HEK293 (cell line): ENCODE measurements around the gene WDR70.

Experiments used
- CTCF ChIA-PET: fragments of 350-600 bp; formaldehyde crosslinking; extraction: SDS; loops from one replicate; lab custom pipeline; 2021; ENCODE audit warnings: antibody characterized with exemption; lab: Yijun Ruan, JAX
- POLR2A ChIA-PET: fragments of 300-600 bp; formaldehyde crosslinking; extraction: SDS; loops from one replicate; lab custom pipeline; 2020; ENCODE audit warnings: antibody characterized with exemption, inconsistent platforms; lab: Yijun Ruan, JAX
- H3K27ac ChIP-seq: fragments of 200-500 bp; sonication (Bioruptor generic); 2 replicates; pipeline ENCODE4 v1.5.1; 2014; ENCODE audit warnings: low read depth, low read length, control low read depth, inconsistent platforms; ENCODE audit errors: extremely low read depth
- H3K36me3 ChIP-seq, 2 experiments: fragments of 200-500 bp in 1 of 2; sonication (Bioruptor generic) in 1 of 2; 1 replicate in 1 of 2; 2 replicates in 1 of 2; pipeline ENCODE4 v1.5.1; 2014 to 2017; ENCODE audit warnings: inconsistent platforms in 2 of 2, low read length in 2 of 2; ENCODE audit not compliant: control insufficient read depth in 2 of 2, insufficient read depth in 1 of 2
- H3K4me1 ChIP-seq: fragments of 200-500 bp; sonication (Bioruptor generic); 2 replicates; pipeline ENCODE4 v1.5.1; 2014; ENCODE audit warnings: mild to moderate bottlenecking, low read length, inconsistent platforms; ENCODE audit not compliant: control insufficient read depth, insufficient read depth
- H3K4me3 ChIP-seq: 2 replicates; pipeline ENCODE4 v1.5.1; 2011; ENCODE audit warnings: low read depth, mild to moderate bottlenecking, control low read depth, low read length, moderate library complexity
- H3K9me3 ChIP-seq: fragments of 200-500 bp; sonication (Bioruptor generic); 2 replicates; pipeline ENCODE4 v1.5.1; 2014; ENCODE audit warnings: low read depth, low read length, inconsistent platforms; ENCODE audit not compliant: control insufficient read depth, insufficient read depth
- ELK4 ChIP-seq: IDR thresholded peaks from 2 replicates; pipeline ENCODE4 v1.6.1; 2011; ENCODE audit warnings: mild to moderate bottlenecking, low read depth, low read length, borderline replicate concordance
- FEZF1 ChIP-seq: fragments of 450-650 bp; formaldehyde crosslinking; IDR thresholded peaks from 2 replicates; pipeline ENCODE4 v1.5.1; 2016; ENCODE audit warnings: missing biosample characterization, missing genetic modification characterization
- HOXA7 ChIP-seq: sonication (generic); formaldehyde crosslinking; IDR thresholded peaks from 2 replicates; pipeline ENCODE4 v1.8.1; 2022; ENCODE audit warnings: missing genetic modification reagents, borderline replicate concordance
- KLF7 ChIP-seq: fragments of 450-650 bp; formaldehyde crosslinking; IDR thresholded peaks from 2 replicates; pipeline ENCODE4 v1.5.1; 2016; ENCODE audit warnings: missing biosample characterization, missing genetic modification characterization, borderline replicate concordance
- KLF8 ChIP-seq: fragments of 450-650 bp; formaldehyde crosslinking; IDR thresholded peaks from 2 replicates; pipeline ENCODE4 v1.5.1; 2016; ENCODE audit warnings: missing biosample characterization, missing genetic modification characterization
- PRDM4 ChIP-seq: fragments of 450-650 bp; formaldehyde crosslinking; IDR thresholded peaks from 2 replicates; pipeline ENCODE4 v1.5.1; 2017; ENCODE audit warnings: missing biosample characterization, missing genetic modification characterization
- SCRT2 ChIP-seq: fragments of 450-650 bp; formaldehyde crosslinking; IDR thresholded peaks from 2 replicates; pipeline ENCODE4 v1.5.1; 2016; ENCODE audit warnings: missing biosample characterization, missing genetic modification characterization
- SETDB1 ChIP-seq: IDR thresholded peaks from one replicate; pipeline ENCODE4 v1.6.1; 2017; ENCODE audit warnings: mild to moderate bottlenecking, low read length, moderate library complexity, mixed read lengths; ENCODE audit not compliant: insufficient read length
- YY1 ChIP-seq: fragments of 450-650 bp; formaldehyde crosslinking; IDR thresholded peaks from 2 replicates; pipeline ENCODE4 v1.5.1; 2018; ENCODE audit warnings: missing biosample characterization, missing genetic modification characterization
- ZBTB48 ChIP-seq: fragments of 450-650 bp; formaldehyde crosslinking; IDR thresholded peaks from 2 replicates; pipeline ENCODE4 v1.5.1; 2016; ENCODE audit warnings: missing biosample characterization, missing genetic modification characterization
- ZEB2 ChIP-seq: fragments of 450-650 bp; formaldehyde crosslinking; IDR thresholded peaks from 2 replicates; pipeline ENCODE4 v1.5.1; 2016; ENCODE audit warnings: missing biosample characterization, missing genetic modification characterization
- ZNF18 ChIP-seq: fragments of 450-650 bp; formaldehyde crosslinking; IDR thresholded peaks from 2 replicates; pipeline ENCODE4 v1.5.1; 2016; ENCODE audit warnings: missing biosample characterization, missing genetic modification characterization
- ZNF2 ChIP-seq: fragments of 450-650 bp; formaldehyde crosslinking; IDR thresholded peaks from 2 replicates; pipeline ENCODE4 v1.5.1; 2016; ENCODE audit warnings: missing biosample characterization, missing genetic modification characterization
- ZNF211 ChIP-seq: fragments of 450-650 bp; formaldehyde crosslinking; IDR thresholded peaks from 2 replicates; pipeline ENCODE4 v1.5.1; 2016; ENCODE audit warnings: low read depth, missing biosample characterization, missing genetic modification characterization
- ZNF433 ChIP-seq: fragments of 450-650 bp; formaldehyde crosslinking; IDR thresholded peaks from 2 replicates; pipeline ENCODE4 v1.5.1; 2016; ENCODE audit warnings: missing biosample characterization, missing genetic modification characterization, low read depth
- ZNF571 ChIP-seq: fragments of 450-650 bp; formaldehyde crosslinking; IDR thresholded peaks from 2 replicates; pipeline ENCODE4 v1.5.0; 2017; ENCODE audit warnings: missing biosample characterization, missing genetic modification characterization
- ZNF654 ChIP-seq: fragments of 450-650 bp; formaldehyde crosslinking; IDR thresholded peaks from 2 replicates; pipeline ENCODE4 v1.5.1; 2016; ENCODE audit warnings: low read depth, missing biosample characterization, missing genetic modification characterization
- ZNF677 ChIP-seq: fragments of 450-650 bp; IDR thresholded peaks from 2 replicates; pipeline ENCODE4 v1.5.0; 2018; ENCODE audit warnings: missing biosample characterization, mild to moderate bottlenecking, missing genetic modification characterization, moderate library complexity
- ZNF707 ChIP-seq: fragments of 450-650 bp; formaldehyde crosslinking; IDR thresholded peaks from 2 replicates; pipeline ENCODE4 v1.5.1; 2016; ENCODE audit warnings: missing biosample characterization, missing genetic modification characterization

Gene WDR70

GRCh38 chr5:37751227-37751626 is 372.1 kb downstream of the WDR70 start (continued):
- TF ChIP-seq HOXA7 (CRISPR knock-in tag): no peak
- no peak for TF ChIP-seq ZNF654 (tag by site-specific recombination)
- no peak for TF ChIP-seq ZNF2
- TF ChIP-seq, all 188 proteins: peak for 0

GRCh38 chr5:37754976-37755375 is 375.9 kb downstream of the WDR70 start:
- Histone ChIP-seq H3K27ac (no peak overlapping the region), H3K4me3 (no peak overlapping the region), H3K36me3 (no peaks in the 10 kb centered on the region; a peak in 1 of 3 replicates), H3K9me3 (no peaks in the 10 kb centered on the region), H3K4me1 (no peaks in the 10 kb centered on the region)
- ChIA-PET CTCF (interaction anchor here (0.5 kb wide), 1 partner anchor 113 kb away, joined by 3 read pairs; no protein-coding TSS in a partner anchor), POLR2A (no interaction called here)
- TF ChIP-seq ZNF571 (tag by site-specific recombination) (no peak), PRDM4 (tag by site-specific recombination) (no peak)

GRCh38 chr5:37755581-37755980 is 376.5 kb downstream of the WDR70 start:
- CTCF ChIA-PET: interaction anchor here (0.9 to 1.1 kb wide), 2 partner anchors 18 to 32 kb away, joined by 3 to 4 read pairs; no protein-coding TSS in a partner anchor
- TF ChIP-seq ZNF18 (tag by site-specific recombination) (no peak), ZEB2 (no peak), ZNF211 (tag by site-specific recombination) (no peak), SCRT2 (tag by site-specific recombination) (no peak), ZNF433 (tag by site-specific recombination) (no peak), SETDB1 (no peak), YY1 (tag by site-specific recombination) (no peak), KLF7 (no peak), ZBTB48 (tag by site-specific recombination) (no peak), ELK4 (no peak), FEZF1 (tag by site-specific recombination) (no peak), ZNF677 (tag by site-specific recombination) (no peak), ZNF707 (tag by site-specific recombination) (no peak), KLF8 (tag by site-specific recombination) (no peak)
- POLR2A ChIA-PET: no interaction called here

More at GRCh38 chr5:37755581-37755980, 376.5 kb downstream of the WDR70 start:
- Histone ChIP-seq H3K4me1 (no peaks in the 10 kb centered on the region), H3K27ac (no peak overlapping the region), H3K4me3 (no peak overlapping the region), H3K36me3 (no peaks in the 10 kb centered on the region; a peak in 1 of 3 replicates), H3K9me3 (no peaks in the 10 kb centered on the region)
